Stimulated activated CD4-positive, alpha-beta T cell treated with anti-CD3 and anti-CD28 coated beads, Interleukin-4, amount 100 ng/mL, for 4 hours (primary cell): ENCODE data around the gene GRAP2.
"Not testable (repeated sequence)": the region's sequence is repeated elsewhere in the genome, so short reads cannot be mapped to it uniquely, and the experiment has no call there.

ENCODE experiments used
- DNase-seq, 2 experiments: peaks; one replicate each; pipeline ENCODE4 v3.0.0-alpha.2; 2020

The GRAP2 gene

GRCh38 chr22:39898997-39899396 is 1.9 kb upstream of the GRAP2 start:
- no peak for DNase-seq

- no peak for DNase-seq
These were observed 772 bp downstream of the GRAP2 start for GRCh38 chr22:39901565-39902146.

GRCh38 chr22:39904024-39904423 is 3.1 kb downstream of the GRAP2 start:
- DNase-seq: not testable (repeated sequence)

- DNase-seq: no peak
These were observed 4.0 kb downstream of the GRAP2 start for GRCh38 chr22:39904862-39905261.

GRCh38 chr22:39905687-39906086 is 4.8 kb downstream of the GRAP2 start:
- no peak for DNase-seq

GRCh38 chr22:39906207-39906606 is 5.3 kb downstream of the GRAP2 start:
- DNase-seq: no peak

GRCh38 chr22:39907047-39907446 is 6.2 kb downstream of the GRAP2 start:
- no peak for DNase-seq

- DNase-seq: no peak
These were observed 6.8 kb downstream of the GRAP2 start for GRCh38 chr22:39907605-39908097.

GRCh38 chr22:39908136-39908535 is 7.3 kb downstream of the GRAP2 start:
- DNase-seq: no peak

GRCh38 chr22:39908737-39909136 is 7.9 kb downstream of the GRAP2 start:
- peak in 1 of 2 experiments; percentile 49 for DNase-seq

- DNase-seq: no peak
These were observed 10.2 kb downstream of the GRAP2 start for GRCh38 chr22:39910876-39911613.

GRCh38 chr22:39913321-39913720 is 12.4 kb downstream of the GRAP2 start:
- no peak for DNase-seq

- DNase-seq: no peak
These were observed 13.0 kb downstream of the GRAP2 start for GRCh38 chr22:39913886-39914285.

GRCh38 chr22:39914584-39914983 is 13.7 kb downstream of the GRAP2 start:
- no peak for DNase-seq

GRCh38 chr22:39915295-39915726 is 14.4 kb downstream of the GRAP2 start:
- DNase-seq: no peak

GRCh38 chr22:39916496-39916895 is 15.6 kb downstream of the GRAP2 start:
- DNase-seq: no peak

- no peak for DNase-seq
These were observed 16.3 kb downstream of the GRAP2 start for GRCh38 chr22:39917197-39917643.

- no peak for DNase-seq
These were observed 17.1 kb downstream of the GRAP2 start for GRCh38 chr22:39917776-39918495.

GRCh38 chr22:39920134-39920743 is 19.4 kb downstream of the GRAP2 start:
- peak; percentile 58 to 65 for DNase-seq

GRCh38 chr22:39923696-39924095 is 22.8 kb downstream of the GRAP2 start:
- DNase-seq: no peak

- DNase-seq: no peak
These were observed 23.4 kb downstream of the GRAP2 start for GRCh38 chr22:39924286-39924685.

- no peak for DNase-seq
These were observed 24.4 kb downstream of the GRAP2 start for GRCh38 chr22:39925273-39925672.
